ENCODE data around the gene MYH7B. TPM values are rescaled to one million over a fixed set of nuclear protein-coding genes. Genes with fewer than 3 reads are reported as not detected.

Gene MYH7B
- total RNA-seq, 3 donors from 2014 or later: 0.66 to 1.1 (median 0.73) TPM

DNA sequence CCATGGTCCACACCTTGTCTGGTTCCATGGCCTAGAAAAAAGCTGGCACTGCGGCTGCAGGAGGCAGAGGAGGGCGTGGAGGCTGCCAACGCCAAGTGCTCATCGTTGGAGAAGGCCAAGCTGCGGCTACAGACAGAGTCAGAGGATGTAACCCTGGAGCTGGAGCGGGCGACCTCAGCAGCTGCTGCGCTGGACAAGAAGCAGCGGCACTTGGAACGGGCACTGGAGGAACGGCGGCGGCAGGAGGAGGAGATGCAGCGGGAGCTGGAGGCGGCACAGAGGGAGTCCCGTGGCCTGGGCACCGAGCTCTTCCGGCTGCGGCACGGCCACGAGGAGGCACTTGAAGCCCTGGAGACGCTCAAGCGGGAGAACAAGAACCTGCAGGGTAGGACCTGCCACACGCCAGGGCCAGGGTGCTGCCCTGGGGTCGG is 43.4 kb downstream of the MYH7B start:
- H3K4me1 ChIP-seq: peaks cover 0 to 4% of the 10 kb centered on the region in 2 donors
- DNase-seq (ENCODE audit: low spot score in 2 of 2): no peak
- intact Hi-C loops (cut with DNase I; ENCODE audit: low total_unique reads): no loop called here
- no peaks in the 10 kb centered on the region for H3K27me3 ChIP-seq
- H3K9me3 ChIP-seq: no peaks in the 10 kb centered on the region
- peaks cover 27% of the 10 kb centered on the region for H3K36me3 ChIP-seq
- no peak overlapping the region for H3K4me3 ChIP-seq
- TF ChIP-seq POLR2AphosphoS5 (IDR thresholded peaks at IDR 0.05) (no peak), POLR2A (IDR thresholded peaks at IDR 0.05) (no peak), CTCF (IDR thresholded peaks at IDR 0.05) (no peak)
- H3K27ac ChIP-seq: no peak overlapping the region

GRCh38 chr20:34999782-35000181 is 44.1 kb downstream of the MYH7B start:
- TF ChIP-seq POLR2AphosphoS5 (IDR thresholded peaks at IDR 0.05): no peak
- no peak for TF ChIP-seq POLR2A (IDR thresholded peaks at IDR 0.05)
- no peak for TF ChIP-seq CTCF (IDR thresholded peaks at IDR 0.05)
- intact Hi-C loops (cut with DNase I; ENCODE audit: low total_unique reads): no loop called here
- H3K36me3 ChIP-seq: peaks cover 31% of the 10 kb centered on the region

GRCh38 chr20:35000311-35000921 is 44.7 kb downstream of the MYH7B start:
- no peaks in the 10 kb centered on the region for H3K27me3 ChIP-seq
- no peaks in the 10 kb centered on the region for H3K9me3 ChIP-seq
- H3K36me3 ChIP-seq: peaks cover 38% of the 10 kb centered on the region
- intact Hi-C loops (cut with DNase I; ENCODE audit: low total_unique reads): no loop called here
- DNase-seq (ENCODE audit: low spot score in 2 of 2): no peak
- no peak for TF ChIP-seq POLR2AphosphoS5 (IDR thresholded peaks at IDR 0.05)
- no peak for TF ChIP-seq POLR2A (IDR thresholded peaks at IDR 0.05)
- TF ChIP-seq CTCF (IDR thresholded peaks at IDR 0.05): no peak
- no peak overlapping the region for H3K27ac ChIP-seq
- no peak overlapping the region for H3K4me3 ChIP-seq
- peaks cover 0 to 2% of the 10 kb centered on the region in 2 donors for H3K4me1 ChIP-seq

More at GRCh38 chr20:34999782-35000181, 44.1 kb downstream of the MYH7B start:
- Histone ChIP-seq H3K4me1 (peaks cover 0 to 4% of the 10 kb centered on the region in 2 donors), H3K9me3 (no peaks in the 10 kb centered on the region), H3K27ac (no peak overlapping the region), H3K4me3 (no peak overlapping the region), H3K27me3 (no peaks in the 10 kb centered on the region)
- no peak for DNase-seq (ENCODE audit: low spot score in 2 of 2)

GRCh38 chr20:35000922-35001595 is 45.4 kb downstream of the MYH7B start:
- H3K36me3 ChIP-seq: peaks cover 43% of the 10 kb centered on the region
- TF ChIP-seq POLR2AphosphoS5 (IDR thresholded peaks at IDR 0.05) (no peak), CTCF (IDR thresholded peaks at IDR 0.05) (no peak), POLR2A (IDR thresholded peaks at IDR 0.05) (no peak)
- no peak overlapping the region for H3K4me3 ChIP-seq
- intact Hi-C loops (cut with DNase I; ENCODE audit: low total_unique reads): no loop called here
- H3K27ac ChIP-seq: no peak overlapping the region
- no peak for DNase-seq (ENCODE audit: low spot score in 2 of 2)
- H3K9me3 ChIP-seq: no peaks in the 10 kb centered on the region
- H3K4me1 ChIP-seq: no peaks in the 10 kb centered on the region
- H3K27me3 ChIP-seq: no peaks in the 10 kb centered on the region

- DNase-seq (ENCODE audit: low spot score in 2 of 2): no peak
- intact Hi-C loops (cut with DNase I; ENCODE audit: low total_unique reads): no loop called here
Observed at GRCh38 chr20:35001596-35002362, 46.1 kb downstream of the MYH7B start.

More at GRCh38 chr20:35001596-35002362, 46.1 kb downstream of the MYH7B start:
- H3K9me3 ChIP-seq: no peaks in the 10 kb centered on the region
- no peaks in the 10 kb centered on the region for H3K27me3 ChIP-seq
- peaks cover 43% of the 10 kb centered on the region for H3K36me3 ChIP-seq
- no peaks in the 10 kb centered on the region for H3K4me1 ChIP-seq
- H3K4me3 ChIP-seq: no peak overlapping the region
- H3K27ac ChIP-seq: no peak overlapping the region
- no peak for TF ChIP-seq POLR2A (IDR thresholded peaks at IDR 0.05)
- no peak for TF ChIP-seq POLR2AphosphoS5 (IDR thresholded peaks at IDR 0.05)
- TF ChIP-seq CTCF (IDR thresholded peaks at IDR 0.05): no peak
